HG02885 (cell line): ENCODE data around the gene ACVR1.
"Not testable (repeated sequence)": the region's sequence is repeated elsewhere in the genome, so short reads cannot be mapped to it uniquely, and the experiment has no call there.

Source experiments
- ATAC-seq: cut with Tn5 transposase; IDR thresholded peaks from one replicate; pipeline ENCODE4 v1.9.1; 2021; ENCODE audit warnings: mild to moderate bottlenecking; ENCODE audit not compliant: unreplicated experiment, poor library complexity

The ACVR1 gene

DNA sequence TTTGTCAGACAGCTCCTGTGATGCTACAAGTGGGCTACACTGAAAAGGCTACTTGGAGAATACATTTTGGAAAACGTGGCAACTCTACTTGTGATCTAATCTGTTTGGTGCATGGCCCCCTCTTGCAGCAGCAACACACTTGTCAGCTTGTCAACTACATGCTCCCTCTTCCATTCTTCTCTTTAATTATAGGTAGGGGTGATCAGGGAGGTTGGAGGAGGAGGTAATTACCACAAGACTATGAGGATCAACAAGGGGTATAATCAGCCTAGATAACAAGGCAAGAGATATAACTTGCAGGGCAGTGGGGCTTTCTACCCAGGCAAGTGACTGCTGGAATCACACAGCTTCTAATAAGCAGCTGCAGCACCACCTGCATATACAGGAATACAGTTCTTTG is 104.9 kb downstream of the ACVR1 start:
- ATAC-seq, result no peak

DNA sequence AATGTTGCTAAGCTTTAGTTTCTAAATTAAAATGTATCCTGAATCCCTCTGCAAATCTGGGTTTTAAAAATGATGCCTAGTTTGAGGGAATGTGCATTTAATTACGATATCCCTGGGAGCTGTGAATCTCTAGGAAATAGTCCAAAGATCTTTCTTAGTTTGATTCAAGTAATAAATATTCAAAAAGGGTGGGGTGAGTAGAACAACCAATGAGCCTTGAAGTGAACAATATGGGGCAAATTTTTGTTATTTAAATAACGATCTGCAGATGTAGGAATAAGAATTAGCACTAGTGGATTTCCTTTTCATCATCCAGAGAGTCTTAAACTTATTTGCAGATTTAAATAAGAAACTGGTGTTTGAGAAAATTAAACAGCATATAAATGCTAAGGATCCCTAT is 106.3 kb downstream of the ACVR1 start:
- no peak for ATAC-seq

DNA sequence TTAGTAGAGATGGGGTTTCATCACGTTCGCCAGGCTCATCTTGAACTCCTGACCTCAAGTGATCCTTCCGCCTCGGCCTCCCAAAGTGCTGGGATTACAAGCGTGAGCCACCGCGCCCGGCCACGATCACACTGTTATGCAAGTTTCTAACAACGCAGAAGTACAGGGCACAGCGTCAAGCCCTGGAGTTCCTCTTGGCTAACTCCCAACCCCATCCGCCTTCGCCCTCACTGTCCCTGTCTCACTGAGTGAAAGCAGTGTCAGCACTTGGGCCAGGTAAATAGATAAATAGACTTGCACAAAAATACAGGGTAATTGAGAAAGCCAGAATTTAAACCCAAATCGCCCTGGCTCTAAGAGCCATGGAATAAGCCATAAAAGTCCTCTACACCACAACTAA is 111.7 kb downstream of the ACVR1 start:
- ATAC-seq, result no peak

DNA sequence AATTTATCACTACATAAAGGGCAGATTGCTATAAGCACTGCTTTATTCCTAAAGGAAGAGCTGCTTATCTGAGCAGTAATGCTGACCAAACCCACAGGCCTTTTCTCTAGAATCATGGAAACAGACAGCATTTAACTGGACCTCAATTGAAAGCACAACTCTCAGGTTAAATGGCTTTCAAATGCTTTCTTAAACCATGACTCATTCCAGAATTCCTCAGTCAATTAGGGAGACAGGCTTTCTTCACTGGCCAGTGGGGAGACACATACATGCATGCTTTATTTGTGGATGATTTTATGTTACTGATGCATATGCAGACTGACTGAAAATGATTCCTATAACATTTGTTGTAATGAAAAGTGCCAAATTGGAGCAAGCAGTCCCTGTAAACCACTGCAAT is 114.6 kb downstream of the ACVR1 start:
- no peak for ATAC-seq

DNA sequence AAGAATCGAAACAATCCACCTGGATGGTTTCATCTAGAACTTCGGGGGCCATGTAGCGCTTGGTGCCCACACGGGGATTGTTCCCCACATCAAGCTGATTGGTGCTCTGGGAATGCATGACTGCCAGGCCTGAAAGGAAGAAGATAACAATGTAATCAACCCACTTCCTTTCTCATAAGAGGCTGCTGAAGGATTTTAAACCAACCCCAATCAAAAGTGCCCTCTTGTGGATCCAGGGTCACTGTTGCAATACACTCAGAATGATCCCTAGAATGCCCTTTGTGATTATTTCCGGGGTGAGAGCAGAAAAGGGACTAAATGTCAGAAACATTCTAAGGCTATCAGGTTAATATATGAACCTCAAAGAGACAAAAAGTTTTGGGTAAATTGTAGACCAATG is 115.2 kb downstream of the ACVR1 start:
- ATAC-seq, result no peak

DNA sequence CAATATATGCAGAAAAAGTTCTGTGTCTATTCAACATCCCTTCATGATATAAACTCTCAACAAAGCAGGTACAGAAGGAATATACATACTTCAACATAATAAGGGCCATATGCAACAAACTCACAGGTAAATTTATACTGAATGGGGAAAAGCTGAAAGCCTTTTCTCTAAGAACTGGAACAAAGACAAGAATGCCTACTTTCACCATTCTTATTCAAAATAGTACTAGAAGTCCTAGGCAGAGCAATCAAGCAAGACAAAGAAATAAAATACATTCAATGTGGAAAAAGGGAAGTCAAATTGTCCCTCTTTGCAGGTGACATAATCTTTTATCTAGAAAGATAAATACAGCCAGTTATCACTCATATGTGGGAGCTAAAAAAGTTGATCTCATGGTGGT is 116.3 kb downstream of the ACVR1 start:
- ATAC-seq, result no peak

DNA sequence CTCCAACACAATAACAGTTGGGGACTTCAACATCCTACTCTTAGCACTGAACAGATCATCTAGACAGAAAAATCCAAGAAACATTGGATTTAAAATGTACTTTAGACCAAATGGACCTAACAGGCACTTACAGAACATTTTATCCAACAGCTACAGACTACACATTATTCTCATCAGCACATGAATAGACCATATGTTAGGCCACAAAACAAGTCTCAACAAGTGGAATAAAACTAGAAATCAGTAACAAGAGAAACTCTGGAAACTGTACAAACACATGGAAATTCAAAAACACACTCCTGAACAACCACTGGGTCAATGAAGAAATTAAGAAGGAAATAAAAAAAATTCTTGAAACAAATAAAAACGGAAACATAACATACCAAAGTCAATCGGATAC is 117.5 kb downstream of the ACVR1 start:
- ATAC-seq, result no peak

DNA sequence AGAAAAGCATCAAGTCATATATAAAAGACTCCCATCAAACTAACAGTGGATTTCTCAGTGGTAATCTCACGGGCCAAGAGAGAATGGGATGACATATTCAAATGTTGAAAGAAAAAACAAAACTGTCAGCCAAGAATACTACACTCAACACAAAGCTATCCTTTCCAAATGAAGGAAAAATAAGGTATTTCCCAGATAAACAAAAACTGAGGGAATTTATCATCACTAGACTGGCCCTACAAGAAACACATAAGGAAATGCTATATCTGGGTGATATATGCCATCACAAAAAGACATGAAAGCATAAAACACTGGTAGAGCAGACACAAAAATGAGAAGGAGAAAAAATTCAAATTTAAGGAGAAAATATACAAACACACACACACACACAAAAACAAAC is 118.6 kb downstream of the ACVR1 start:
- ATAC-seq, result no peak

DNA sequence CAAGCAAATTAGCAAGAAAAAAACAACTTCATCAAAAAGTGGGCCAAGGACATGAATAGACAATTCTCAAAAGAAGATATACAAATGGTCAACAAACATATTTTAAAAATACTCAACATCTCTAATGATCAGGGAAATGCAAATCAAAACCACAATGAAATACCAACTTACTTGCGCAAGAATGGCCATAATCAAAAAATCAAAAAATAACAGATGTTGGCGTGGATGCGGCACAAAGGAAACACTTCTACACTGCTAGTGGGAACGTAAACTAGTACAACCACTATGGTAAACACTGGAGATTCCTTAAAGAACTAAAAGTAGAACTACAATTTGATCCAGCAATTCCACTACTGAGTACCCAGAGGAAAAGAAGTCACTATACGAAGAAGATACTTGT is 119.7 kb downstream of the ACVR1 start:
- not testable (repeated sequence) for ATAC-seq

DNA sequence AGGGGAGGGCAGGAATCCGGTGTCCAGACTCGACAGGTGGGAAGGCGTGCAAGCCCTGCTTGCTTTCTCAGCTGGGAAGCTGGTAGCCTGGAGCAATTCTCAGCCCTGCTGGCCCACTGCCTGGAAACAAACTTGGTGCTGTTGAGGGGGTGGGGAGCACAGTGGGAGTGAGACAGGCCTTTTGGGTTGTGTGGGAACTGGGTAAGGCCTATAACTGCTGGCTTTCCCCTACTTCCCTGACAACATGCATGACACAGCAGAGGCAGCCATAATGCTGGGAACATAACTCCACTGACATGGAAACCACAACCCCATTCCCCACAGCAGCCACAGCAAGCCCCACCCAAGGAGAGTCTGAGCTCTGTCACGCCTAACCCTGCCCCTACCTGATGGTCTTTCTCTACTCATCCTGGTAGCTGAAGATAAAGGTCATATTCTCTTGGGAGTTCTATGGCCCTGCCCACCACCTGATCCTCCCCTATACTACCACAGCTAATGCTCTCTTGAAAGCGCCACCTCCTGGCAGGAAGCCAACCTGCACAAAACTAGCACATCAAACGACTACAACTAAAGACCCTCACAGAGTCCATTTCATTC is 124.6 kb downstream of the ACVR1 start:
- ATAC-seq, result peak; percentile 60

DNA sequence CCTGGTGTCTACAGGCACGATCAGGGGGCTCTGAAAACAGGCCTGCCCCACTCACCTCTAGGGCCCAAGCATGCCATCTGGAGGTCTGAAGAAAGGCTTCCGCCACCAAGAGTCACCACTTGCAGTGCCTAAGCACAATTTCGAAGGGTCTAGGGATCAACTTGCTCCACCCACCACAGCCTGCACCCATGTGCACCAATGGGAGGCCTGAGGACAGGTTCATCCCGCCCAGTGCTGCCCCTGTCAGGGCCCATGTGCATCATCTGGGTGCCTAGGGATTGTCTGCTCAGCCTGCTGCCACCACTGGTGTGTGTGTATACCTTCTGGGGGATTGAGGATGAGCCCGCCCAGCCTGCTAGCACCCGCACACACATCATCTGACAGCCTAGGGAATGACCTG is 126.4 kb downstream of the ACVR1 start:
- no peak for ATAC-seq

DNA sequence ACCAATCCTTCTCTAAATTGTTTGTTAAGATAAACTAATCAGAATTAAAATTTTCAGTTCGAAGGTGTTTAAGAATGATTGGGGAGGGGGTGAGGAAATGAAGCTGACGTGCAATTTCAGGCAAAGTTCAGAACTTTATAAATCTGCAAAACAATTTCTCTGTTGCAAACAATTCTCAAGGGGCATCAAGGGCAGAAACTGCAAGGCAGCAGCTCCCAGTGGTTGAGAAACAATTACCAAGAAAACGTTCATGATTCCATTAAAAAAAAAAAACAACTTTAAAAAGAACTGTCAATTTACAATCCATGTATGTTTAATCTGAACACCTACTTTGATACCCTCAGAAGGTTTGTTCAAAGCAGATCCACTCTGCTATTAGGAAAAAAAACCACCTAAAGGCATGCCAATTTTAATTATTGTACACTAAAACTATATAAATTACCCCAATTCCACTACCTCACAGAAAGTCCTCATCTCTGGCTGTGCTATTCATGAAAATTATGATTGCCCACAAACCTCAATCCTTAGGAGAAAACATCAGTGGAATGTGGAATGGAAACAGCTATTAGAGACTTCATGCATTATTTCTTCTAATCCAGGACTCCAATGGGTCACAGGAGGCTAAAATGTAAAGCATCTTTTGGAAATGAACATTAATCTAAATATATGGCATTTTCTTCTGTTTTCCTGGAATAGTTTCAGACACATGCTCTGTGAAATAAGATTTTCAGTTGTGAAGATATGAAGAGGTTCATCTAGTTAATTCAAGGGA is 127.6 kb downstream of the ACVR1 start:
- no peak for ATAC-seq

DNA sequence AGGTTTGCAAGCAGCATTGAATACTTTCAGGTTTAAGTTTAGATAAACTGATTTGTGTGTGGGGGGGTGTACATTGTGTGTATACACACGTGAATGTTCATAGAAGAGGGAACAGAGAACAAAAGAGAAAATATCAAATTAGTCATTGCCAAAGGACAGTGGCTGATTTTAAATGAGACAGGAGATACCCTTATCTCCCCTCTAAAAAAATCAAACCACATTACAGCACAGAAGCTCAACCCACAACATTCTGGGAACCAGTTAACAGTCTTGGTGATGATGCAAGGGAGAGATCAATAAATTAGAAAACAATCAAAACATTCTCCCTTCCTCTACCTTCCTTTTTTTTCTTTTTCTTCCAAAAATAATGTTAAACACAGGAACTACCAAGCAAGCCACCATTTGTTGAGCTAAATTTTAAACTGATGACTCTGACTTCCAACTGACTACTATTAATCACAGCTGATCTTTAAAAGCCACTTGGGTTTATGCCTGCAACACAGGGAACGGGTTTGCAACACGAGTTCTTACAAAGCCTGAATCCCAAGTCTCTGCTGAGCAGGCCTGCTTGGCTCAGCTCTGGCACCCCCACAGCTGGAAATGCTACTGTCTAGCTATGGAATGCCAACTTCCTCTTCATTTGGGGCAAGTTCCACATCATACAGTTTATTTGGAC is 128.3 kb downstream of the ACVR1 start:
- ATAC-seq, result peak; percentile 48

DNA sequence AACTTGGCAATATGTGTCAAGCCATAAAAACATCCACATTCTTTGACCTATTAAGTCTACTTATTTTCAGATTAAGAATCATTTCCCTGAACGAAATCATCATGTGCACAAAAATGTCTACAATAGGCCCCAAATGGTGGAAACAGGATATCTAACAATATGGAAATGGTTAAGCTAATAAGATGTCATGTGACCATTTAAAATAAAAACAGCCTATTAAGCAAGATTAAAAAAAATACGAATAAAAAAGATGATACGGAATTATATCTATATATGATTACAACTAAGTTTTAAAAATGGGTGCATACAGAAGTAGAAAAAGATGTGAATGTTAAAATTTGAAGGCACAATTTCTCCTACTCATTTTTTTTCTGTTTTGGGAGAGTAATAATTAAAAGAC is 128.8 kb downstream of the ACVR1 start:
- ATAC-seq, result no peak

DNA sequence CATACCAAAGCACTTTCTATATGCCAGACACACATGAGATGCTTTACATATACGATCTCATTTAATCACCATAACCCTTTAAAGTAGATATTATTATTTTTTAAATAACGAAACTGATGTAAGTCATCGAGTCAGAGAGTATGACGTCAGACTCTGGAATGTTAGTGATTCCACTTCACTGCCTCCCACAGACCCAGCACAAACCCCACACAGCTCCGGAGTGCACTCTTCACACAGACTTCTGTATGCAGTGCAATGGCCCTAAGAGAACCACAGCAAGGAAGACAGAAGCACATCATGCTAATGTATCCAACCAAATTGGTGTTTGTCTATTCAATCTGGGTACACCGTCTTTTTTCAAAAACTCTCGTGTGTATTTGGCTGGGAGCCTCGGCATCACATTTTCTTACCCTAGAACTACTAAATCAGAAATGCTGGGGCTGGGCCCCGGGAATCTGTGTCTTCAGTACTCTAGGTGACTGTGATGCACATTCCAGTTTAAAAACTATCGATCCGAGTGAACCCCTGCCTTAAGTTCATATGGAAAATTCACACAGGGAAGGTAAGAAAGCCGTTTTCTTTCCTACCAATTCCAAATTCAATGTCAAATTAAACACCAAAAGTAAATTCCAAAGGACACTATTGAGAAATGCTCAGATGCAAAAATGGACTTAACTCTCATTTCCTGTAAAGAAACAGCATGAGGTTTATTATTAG is 129.7 kb downstream of the ACVR1 start:
- ATAC-seq, result no peak

DNA sequence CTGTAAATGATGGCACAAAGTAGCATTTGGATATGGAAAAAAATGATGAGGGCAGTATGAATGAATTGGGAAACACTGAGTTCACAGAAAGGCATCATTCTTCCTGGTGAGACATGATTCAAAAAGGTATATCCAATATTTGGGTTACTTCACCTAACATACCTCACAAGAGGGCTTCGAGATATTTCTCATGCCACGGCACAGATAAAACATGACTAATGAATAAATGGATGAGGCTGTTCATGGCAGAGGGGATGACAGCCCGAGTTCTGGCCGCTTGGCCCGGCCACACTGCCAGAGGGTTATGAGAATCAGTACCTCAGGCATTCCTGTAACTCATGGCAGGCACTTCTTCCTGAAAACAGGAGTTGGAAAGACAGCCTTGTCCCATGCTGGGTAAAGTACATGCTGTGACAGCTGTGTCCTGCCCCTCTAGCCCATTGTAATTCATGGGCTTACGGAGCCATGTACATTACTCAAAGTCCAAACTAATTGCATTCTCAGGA is 131.5 kb downstream of the ACVR1 start:
- no peak for ATAC-seq

DNA sequence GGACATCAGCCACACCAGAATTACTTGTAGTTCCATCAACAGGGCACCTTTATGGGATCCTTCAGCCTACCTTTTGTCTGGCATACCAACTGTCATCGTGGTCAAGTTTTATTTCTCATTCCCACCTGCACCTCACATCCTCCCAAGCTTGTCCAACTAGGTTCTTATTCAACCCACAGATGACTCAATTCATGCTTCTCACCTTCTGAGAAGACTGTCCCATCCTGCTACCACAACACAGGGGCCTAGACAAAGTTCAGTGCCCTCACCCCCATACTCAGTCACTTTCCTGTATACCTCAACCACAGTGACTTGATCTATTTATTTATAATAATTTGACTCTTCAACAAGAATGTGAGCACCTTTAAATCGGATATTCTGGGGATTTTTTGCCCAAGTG is 133.1 kb downstream of the ACVR1 start:
- peak; percentile 75 for ATAC-seq

DNA sequence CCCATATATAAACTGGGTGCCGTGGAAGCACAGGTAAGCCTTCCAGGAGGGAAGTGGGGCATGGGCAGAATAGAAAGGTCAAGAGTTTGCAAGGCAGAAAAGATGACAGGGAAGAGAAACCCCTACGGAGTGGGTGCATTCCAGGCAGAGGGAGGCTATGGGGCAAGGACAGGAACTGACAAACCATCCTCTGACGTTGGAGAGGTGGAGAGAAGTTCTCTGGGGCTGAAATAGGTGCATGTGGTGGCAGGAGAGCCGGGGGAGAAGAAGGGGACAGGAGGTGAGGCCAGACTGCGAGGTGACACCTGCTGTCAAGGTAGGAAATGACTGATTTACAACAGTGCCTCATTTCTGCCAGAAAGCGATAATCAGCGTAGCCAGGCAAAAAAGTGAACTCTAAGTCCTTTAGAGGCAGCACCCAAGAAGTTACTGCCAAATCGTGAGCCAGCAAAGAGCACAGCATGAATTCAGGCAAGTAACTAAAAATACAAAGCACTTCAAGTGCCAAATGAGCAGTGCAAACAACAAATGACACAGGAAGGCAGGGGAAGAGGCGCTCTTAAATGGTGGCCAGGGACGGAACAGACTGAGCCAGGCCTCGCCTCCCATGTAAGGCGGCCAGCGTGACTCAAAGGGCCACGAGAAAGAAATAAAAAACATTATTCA is 134.2 kb downstream of the ACVR1 start:
- ATAC-seq, result no peak

DNA sequence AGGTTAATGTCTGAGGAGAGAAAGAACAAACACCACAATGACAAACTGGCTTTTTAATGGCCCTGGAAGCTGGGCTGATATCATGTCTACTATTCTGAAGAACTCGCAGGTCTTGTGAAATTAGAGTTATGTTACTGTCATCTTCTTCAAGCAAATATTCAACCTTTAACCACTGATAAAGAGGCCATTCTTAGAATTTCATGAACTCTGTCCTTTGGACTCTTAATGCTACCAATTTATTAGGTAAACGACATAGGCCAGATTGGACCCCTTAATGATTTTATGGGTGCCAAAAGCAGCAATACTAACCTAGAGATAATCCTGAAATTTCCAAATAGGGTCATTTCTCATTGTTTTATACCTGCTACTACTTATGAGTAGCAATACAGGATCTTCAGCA is 138.5 kb downstream of the ACVR1 start:
- no peak for ATAC-seq

DNA sequence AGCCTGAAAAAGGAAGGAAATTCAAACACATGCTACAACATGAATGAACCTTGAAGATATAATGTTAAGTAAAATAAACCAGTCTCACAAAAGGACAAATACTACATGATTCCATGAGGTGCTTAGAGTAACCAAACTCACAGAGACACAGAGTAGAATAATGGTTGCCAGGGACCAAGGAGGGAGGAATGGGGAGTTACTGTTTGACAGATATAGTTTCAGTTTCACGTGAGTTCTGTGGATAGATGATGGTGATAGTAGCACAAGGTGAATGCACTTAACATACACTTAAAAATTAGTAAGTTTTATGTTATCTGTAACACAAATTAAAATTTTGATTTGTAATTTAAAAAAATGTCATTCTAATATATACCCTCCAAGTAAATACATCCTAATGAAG is 140.6 kb downstream of the ACVR1 start:
- ATAC-seq, result no peak
